Measurements from ENCODE around the gene RCOR1. TPM values are rescaled to one million over a fixed set of nuclear protein-coding genes. Genes with fewer than 3 reads are reported as not detected.

Gene RCOR1
- total and polyA plus RNA-seq, 2 of the 4 experiments (the other 2 are of a cell fraction), result 9.0 to 11.2 TPM

GRCh38 chr14:102678394-102678793 lies 85.9 kb downstream of the RCOR1 start:
- Histone ChIP-seq H3K14ac (replicated peaks; ENCODE audit: low read depth, low read length) (no peak overlapping the region), H3K23ac (ENCODE audit: low read depth, low read length) (no peak overlapping the region), H3K27me3 (ENCODE audit: control insufficient read depth, insufficient read depth, low read length) (no peaks in the 10 kb centered on the region), H2BK5ac (ENCODE audit: low read depth, low read length, poor library complexity, severe bottlenecking) (no peak overlapping the region), H3K4me1 (ENCODE audit: control insufficient read depth, insufficient read depth, low read length) (peaks cover 4% of the 10 kb centered on the region; the same call in 1 of the 2 replicates), H3K56ac (ENCODE audit: extremely low read depth, insufficient read depth, low read length) (no peak overlapping the region), H3K4me3 (ENCODE audit: insufficient read depth, low read depth, low read length) (no peak overlapping the region), H3K4me2 (ENCODE audit: low read depth, low read length) (no peak overlapping the region), H4K20me1 (ENCODE audit: insufficient read depth, low read length) (peaks cover 5% of the 10 kb centered on the region; the same call in 1 of the 2 replicates), H4K91ac (ENCODE audit: insufficient read depth, low read depth, low read length) (no peak overlapping the region), H2AK5ac (ENCODE audit: low read depth, low read length) (no peak overlapping the region), H2BK120ac (ENCODE audit: low read depth, low read length) (no peak overlapping the region), H3K79me1 (ENCODE audit: low read depth in 1 of 2, low read length in 2 of 2) (peaks cover 8 to 15% of the 10 kb centered on the region in 2 experiments), H2AK9ac (replicated peaks; ENCODE audit: low read depth, low read length, poor library complexity) (no peak overlapping the region), H3K36me3 (ENCODE audit: control insufficient read depth, insufficient read depth, low read length) (peaks cover 3% of the 10 kb centered on the region), H3K4ac (ENCODE audit: low read depth, low read length) (no peak overlapping the region), H3K9ac (ENCODE audit: low read depth, low read length) (no peak overlapping the region), H2BK20ac (ENCODE audit: low read depth, low read length) (no peak overlapping the region), H4K8ac (ENCODE audit: low read depth in 2 of 2, low read length in 2 of 2) (no peak overlapping the region), H2AFZ (replicated peaks; ENCODE audit: low read length, poor library complexity) (no peak overlapping the region), H3K18ac (ENCODE audit: low read depth, low read length) (no peak overlapping the region), H3K27ac (ENCODE audit: insufficient read depth, low read length) (no peak overlapping the region), H3K9me1 (ENCODE audit: insufficient read depth, low read length) (no peaks in the 10 kb centered on the region; the same call in 1 of the 2 replicates), H3K9me3 (ENCODE audit: control insufficient read depth, insufficient read depth, low read length) (no peaks in the 10 kb centered on the region), H4K5ac (ENCODE audit: low read depth, low read length) (no peak overlapping the region), H2BK15ac (ENCODE audit: low read depth, low read length) (no peak overlapping the region)
- DNase-seq (no peak), ATAC-seq (ENCODE audit: low read depth) (no peak)
- dilution Hi-C loops (cut with HindIII; ENCODE audit: low sequenced_read_pairs, unreplicated experiment), result no loop called here
- TF ChIP-seq BHLHE40 (IDR thresholded peaks at IDR 0.05; ENCODE audit: low read depth, low read length) (no peak), RCOR1 (IDR thresholded peaks at IDR 0.05; ENCODE audit: insufficient replicate concordance, low read length) (no peak), POLR2A (IDR thresholded peaks at IDR 0.05; ENCODE audit: low read depth, low read length) (no peak), MAFK (IDR thresholded peaks at IDR 0.05; ENCODE audit: low read depth, low read length) (no peak), CHD1 (IDR thresholded peaks at IDR 0.05; ENCODE audit: low read depth, low read length) (no peak), RFX5 (IDR thresholded peaks at IDR 0.05; ENCODE audit: low read depth, low read length) (no peak), RAD21 (IDR thresholded peaks at IDR 0.05; ENCODE audit: low read length) (no peak), FOS (IDR thresholded peaks at IDR 0.05; ENCODE audit: low read depth, low read length) (no peak), MXI1 (IDR thresholded peaks at IDR 0.05; ENCODE audit: borderline replicate concordance, low read depth, low read length) (no peak), SMC3 (IDR thresholded peaks at IDR 0.05; ENCODE audit: low read depth, low read length) (no peak), USF2 (IDR thresholded peaks at IDR 0.05; ENCODE audit: low read depth, low read length) (no peak), NFE2L2 (IDR thresholded peaks at IDR 0.05; ENCODE audit: low read depth, low read length) (no peak), MAZ (IDR thresholded peaks at IDR 0.05; ENCODE audit: borderline replicate concordance, low read depth, low read length) (no peak), CEBPB (IDR thresholded peaks at IDR 0.05; ENCODE audit: low read depth, low read length) (no peak), CTCF (conservative IDR thresholded peaks at IDR 0.05; ENCODE audit: low read depth, low read length) (no peak)
- TF ChIP-seq, protein P1, sequence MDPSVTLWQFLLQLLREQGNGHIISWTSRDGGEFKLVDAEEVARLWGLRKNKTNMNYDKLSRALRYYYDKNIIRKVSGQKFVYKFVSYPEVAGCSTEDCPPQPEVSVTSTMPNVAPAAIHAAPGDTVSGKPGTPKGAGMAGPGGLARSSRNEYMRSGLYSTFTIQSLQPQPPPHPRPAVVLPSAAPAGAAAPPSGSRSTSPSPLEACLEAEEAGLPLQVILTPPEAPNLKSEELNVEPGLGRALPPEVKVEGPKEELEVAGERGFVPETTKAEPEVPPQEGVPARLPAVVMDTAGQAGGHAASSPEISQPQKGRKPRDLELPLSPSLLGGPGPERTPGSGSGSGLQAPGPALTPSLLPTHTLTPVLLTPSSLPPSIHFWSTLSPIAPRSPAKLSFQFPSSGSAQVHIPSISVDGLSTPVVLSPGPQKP (IDR thresholded peaks at IDR 0.05; ENCODE audit: borderline replicate concordance, low read depth, low read length), result no peak
- CTCF ChIA-PET, result no interaction called here
- POLR2A ChIA-PET (ENCODE audit: unreplicated experiment), result no interaction called here
- intact Hi-C loops (cut with micrococcal nuclease), result no loop called here
- no TSS peak for BruUV-seq (replicated peaks)
- in situ Hi-C loops (cut with MboI; ENCODE audit: low sequenced_read_pairs), result no loop called here
- 100% methylated on average over 1 of the region's 2 CpGs; no CpG with 5 or more reads in 1 of the 2 experiments for WGBS, 2 experiments (ENCODE audit: extremely low coverage in 2 of 2, insufficient read length in 1 of 2)
